Astrocyte (in vitro differentiated cells and primary cell): ENCODE data around the gene ZDHHC16. TPM values are rescaled to one million over a fixed set of nuclear protein-coding genes. Genes with fewer than 3 reads are reported as not detected.

Experiments
- DNase-seq: peaks from one replicate; pipeline ENCODE4 v3.0.0-alpha.2; 2010; ENCODE audit warnings: low read depth
- FAIRE-seq: peaks from 2 replicates; lab custom pipeline; 2011; peaks lifted over from hg19 to GRCh38; lab: Jason Lieb, UNC
- H2AFZ ChIP-seq: 2 replicates; pipeline ENCODE4 v1.6.0; 2012; ENCODE audit warnings: low read depth, low read length, inconsistent platforms
- H3K27ac ChIP-seq: 2 replicates; pipeline ENCODE4 v1.5.1; 2011; ENCODE audit warnings: low read depth, low read length, inconsistent platforms
- H3K27me3 ChIP-seq: 2 replicates; pipeline ENCODE4 v1.6.0; 2011; ENCODE audit warnings: low read length, inconsistent platforms; ENCODE audit not compliant: insufficient read depth
- H3K36me3 ChIP-seq: 2 replicates; pipeline ENCODE4 v1.5.1; 2011; ENCODE audit warnings: low read length, inconsistent platforms; ENCODE audit not compliant: insufficient read depth
- H3K4me1 ChIP-seq: 2 replicates; pipeline ENCODE4 v1.5.1; 2011; ENCODE audit warnings: low read length, inconsistent platforms; ENCODE audit not compliant: insufficient read depth
- H3K4me2 ChIP-seq: 2 replicates; pipeline ENCODE4 v1.6.0; 2012; ENCODE audit warnings: low read length, inconsistent platforms
- H3K4me3 ChIP-seq: 2 replicates; pipeline ENCODE4 v1.5.1; 2011; ENCODE audit warnings: low read depth, mild to moderate bottlenecking, low read length, inconsistent platforms; ENCODE audit not compliant: insufficient read depth
- H3K79me2 ChIP-seq: 2 replicates; pipeline ENCODE4 v1.6.0; 2012; ENCODE audit warnings: mild to moderate bottlenecking, low read length, inconsistent platforms; ENCODE audit not compliant: insufficient read depth
- H3K9ac ChIP-seq: 2 replicates; pipeline ENCODE4 v1.6.0; 2012; ENCODE audit warnings: mild to moderate bottlenecking, low read length, inconsistent platforms
- H3K9me3 ChIP-seq: 2 replicates; pipeline ENCODE4 v1.5.1; 2012; ENCODE audit warnings: low read depth, mild to moderate bottlenecking, low read length, inconsistent platforms; ENCODE audit not compliant: insufficient read depth
- H4K20me1 ChIP-seq: 2 replicates; pipeline ENCODE4 v1.6.0; 2012; ENCODE audit warnings: low read length, inconsistent platforms; ENCODE audit not compliant: insufficient read depth
- H3K27ac Mint-ChIP-seq: one replicate; pipeline ENCODE4 v1.8.0; 2021; ENCODE audit warnings: mild to moderate bottlenecking, mixed read lengths; ENCODE audit not compliant: unreplicated experiment
- H3K27me3 Mint-ChIP-seq: one replicate; pipeline ENCODE4 v1.8.0; 2021; ENCODE audit warnings: low read depth, mixed read lengths; ENCODE audit not compliant: unreplicated experiment
- H3K36me3 Mint-ChIP-seq: one replicate; pipeline ENCODE4 v1.8.0; 2021; ENCODE audit warnings: low read depth, mixed read lengths; ENCODE audit not compliant: unreplicated experiment
- H3K4me1 Mint-ChIP-seq: one replicate; pipeline ENCODE4 v1.8.0; 2021; ENCODE audit warnings: low read depth, mixed read lengths; ENCODE audit not compliant: unreplicated experiment
- H3K4me3 Mint-ChIP-seq: one replicate; pipeline ENCODE4 v1.8.0; 2021; ENCODE audit warnings: mild to moderate bottlenecking, moderate library complexity, mixed read lengths; ENCODE audit not compliant: unreplicated experiment
- H3K9me3 Mint-ChIP-seq: one replicate; pipeline ENCODE4 v1.8.0; 2021; ENCODE audit warnings: mild to moderate bottlenecking, mixed read lengths; ENCODE audit not compliant: unreplicated experiment
- EZH2 ChIP-seq: IDR thresholded peaks from 2 replicates; pipeline ENCODE4 v1.6.1; 2012; ENCODE audit warnings: mild to moderate bottlenecking, low read length, inconsistent platforms; ENCODE audit not compliant: insufficient read depth
- total RNA-seq: library from RNA; stranded (reverse); gene quantifications from 2 replicates; pipeline ENCODE4 v1.2.1, GENCODE V29; 2021
- TF ChIP-seq, protein P1 (sequence below): IDR thresholded peaks from 2 replicates; pipeline ENCODE4 v1.5.1; 2011; ENCODE audit warnings: low read depth, mild to moderate bottlenecking, inconsistent platforms, low read length, moderate library complexity; ENCODE audit not compliant: insufficient read depth

The ZDHHC16 gene
- total RNA-seq, 1 donor from 2014 or later: 53.5 TPM

- H3K4me1 ChIP-seq: peaks cover 11% of the 10 kb centered on the region
- no peak overlapping the region for H3K4me3 ChIP-seq
- no peak overlapping the region for H3K27ac ChIP-seq
- H2AFZ ChIP-seq: no peak overlapping the region
- no peak overlapping the region for H3K4me2 ChIP-seq
- peaks cover 2% of the 10 kb centered on the region for H3K36me3 Mint-ChIP-seq
- no peaks in the 10 kb centered on the region for H3K27me3 ChIP-seq
- no peak for DNase-seq
- no peaks in the 10 kb centered on the region for H3K9me3 ChIP-seq
- no peaks in the 10 kb centered on the region for H3K27me3 Mint-ChIP-seq
- no peaks in the 10 kb centered on the region for H3K9me3 Mint-ChIP-seq
- H3K4me3 Mint-ChIP-seq: no peak overlapping the region
- H3K4me1 Mint-ChIP-seq: peaks cover 31% of the 10 kb centered on the region
- TF ChIP-seq, protein P1, sequence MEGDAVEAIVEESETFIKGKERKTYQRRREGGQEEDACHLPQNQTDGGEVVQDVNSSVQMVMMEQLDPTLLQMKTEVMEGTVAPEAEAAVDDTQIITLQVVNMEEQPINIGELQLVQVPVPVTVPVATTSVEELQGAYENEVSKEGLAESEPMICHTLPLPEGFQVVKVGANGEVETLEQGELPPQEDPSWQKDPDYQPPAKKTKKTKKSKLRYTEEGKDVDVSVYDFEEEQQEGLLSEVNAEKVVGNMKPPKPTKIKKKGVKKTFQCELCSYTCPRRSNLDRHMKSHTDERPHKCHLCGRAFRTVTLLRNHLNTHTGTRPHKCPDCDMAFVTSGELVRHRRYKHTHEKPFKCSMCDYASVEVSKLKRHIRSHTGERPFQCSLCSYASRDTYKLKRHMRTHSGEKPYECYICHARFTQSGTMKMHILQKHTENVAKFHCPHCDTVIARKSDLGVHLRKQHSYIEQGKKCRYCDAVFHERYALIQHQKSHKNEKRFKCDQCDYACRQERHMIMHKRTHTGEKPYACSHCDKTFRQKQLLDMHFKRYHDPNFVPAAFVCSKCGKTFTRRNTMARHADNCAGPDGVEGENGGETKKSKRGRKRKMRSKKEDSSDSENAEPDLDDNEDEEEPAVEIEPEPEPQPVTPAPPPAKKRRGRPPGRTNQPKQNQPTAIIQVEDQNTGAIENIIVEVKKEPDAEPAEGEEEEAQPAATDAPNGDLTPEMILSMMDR: no peak
- no peak for TF ChIP-seq EZH2
- H3K27ac Mint-ChIP-seq: no peak overlapping the region
- peaks cover 83% of the 10 kb centered on the region for H4K20me1 ChIP-seq
- FAIRE-seq: no peak
- peaks cover 4% of the 10 kb centered on the region for H3K36me3 ChIP-seq
- H3K9ac ChIP-seq: no peak overlapping the region
- peaks cover 87% of the 10 kb centered on the region for H3K79me2 ChIP-seq
Observed at GRCh38 chr10:97503406-97503805, 57.4 kb downstream of the ZDHHC16 start.

DNA sequence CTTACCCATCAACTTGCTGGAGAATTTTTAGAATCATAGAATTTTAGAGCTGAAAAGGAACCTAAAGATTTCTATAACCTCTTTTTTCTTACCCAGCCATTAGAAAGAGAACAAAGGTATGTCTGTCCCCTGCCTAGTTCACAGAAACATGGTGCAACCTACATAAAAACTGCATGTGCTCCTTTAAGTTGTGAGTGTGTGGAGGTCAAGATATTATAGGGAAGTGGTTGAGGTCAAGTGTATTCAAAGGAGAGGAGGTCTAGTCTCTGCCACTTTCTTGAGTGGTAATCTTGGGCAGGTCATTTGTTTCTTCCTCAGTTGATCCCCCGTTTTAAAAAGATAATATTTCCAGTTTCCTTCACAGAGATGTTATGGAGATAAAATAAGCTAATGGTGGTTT is 59.2 kb downstream of the ZDHHC16 start:
- no peaks in the 10 kb centered on the region for H3K9me3 ChIP-seq
- peaks cover 93% of the 10 kb centered on the region for H3K79me2 ChIP-seq
- H3K4me1 Mint-ChIP-seq: peaks cover 39% of the 10 kb centered on the region

More for the DNA sequence above, 59.2 kb downstream of the ZDHHC16 start:
- no peak for FAIRE-seq
- Histone ChIP-seq H2AFZ (no peak overlapping the region), H3K36me3 (peaks cover 4% of the 10 kb centered on the region), H3K4me3 (no peak overlapping the region), H4K20me1 (peaks cover 92% of the 10 kb centered on the region), H3K27ac (no peak overlapping the region), H3K9ac (no peak overlapping the region), H3K4me2 (no peak overlapping the region), H3K4me1 (peaks cover 11% of the 10 kb centered on the region), H3K27me3 (no peaks in the 10 kb centered on the region)
- peaks cover 6% of the 10 kb centered on the region for H3K36me3 Mint-ChIP-seq
- TF ChIP-seq EZH2: no peak
- TF ChIP-seq, protein P1: no peak
- no peaks in the 10 kb centered on the region for H3K9me3 Mint-ChIP-seq
- no peak overlapping the region for H3K4me3 Mint-ChIP-seq
- no peak for DNase-seq
- no peak overlapping the region for H3K27ac Mint-ChIP-seq
- no peaks in the 10 kb centered on the region for H3K27me3 Mint-ChIP-seq
